Activated naive CD4-positive, alpha-beta T cell treated with anti-CD3 and anti-CD28 coated beads, Interleukin-2, amount 10 ng/mL, durations not matched to agents 7 days and 5 days (primary cell): ENCODE data around the gene S100A14.

Experiments used
- CTCF ChIA-PET: fragments of 350-600 bp; sonication (Branson Sonifier 250); formaldehyde crosslinking; loops from one replicate; lab custom pipeline; 2021; ENCODE audit warnings: antibody characterized with exemption; lab: Charles Lee
- DNase-seq: peaks from one replicate; pipeline ENCODE4 v3.0.0-alpha.2; 2020
- H3K27ac Mint-ChIP-seq: one replicate; pipeline ENCODE4 v1.8.0; 2021; ENCODE audit warnings: mild to moderate bottlenecking, moderate library complexity, mixed read lengths
- H3K27me3 Mint-ChIP-seq: one replicate; pipeline ENCODE4 v1.8.0; 2021; ENCODE audit warnings: mild to moderate bottlenecking, mixed read lengths
- H3K36me3 Mint-ChIP-seq: one replicate; pipeline ENCODE4 v1.8.0; 2021; ENCODE audit warnings: mixed read lengths
- H3K4me1 Mint-ChIP-seq: one replicate; pipeline ENCODE4 v1.8.0; 2021; ENCODE audit warnings: mixed read lengths
- H3K4me3 Mint-ChIP-seq: one replicate; pipeline ENCODE4 v1.8.0; 2021; ENCODE audit warnings: mild to moderate bottlenecking, moderate library complexity, mixed read lengths
- H3K9me3 Mint-ChIP-seq: one replicate; pipeline ENCODE4 v1.8.0; 2021; ENCODE audit warnings: mixed read lengths

Gene S100A14

DNA sequence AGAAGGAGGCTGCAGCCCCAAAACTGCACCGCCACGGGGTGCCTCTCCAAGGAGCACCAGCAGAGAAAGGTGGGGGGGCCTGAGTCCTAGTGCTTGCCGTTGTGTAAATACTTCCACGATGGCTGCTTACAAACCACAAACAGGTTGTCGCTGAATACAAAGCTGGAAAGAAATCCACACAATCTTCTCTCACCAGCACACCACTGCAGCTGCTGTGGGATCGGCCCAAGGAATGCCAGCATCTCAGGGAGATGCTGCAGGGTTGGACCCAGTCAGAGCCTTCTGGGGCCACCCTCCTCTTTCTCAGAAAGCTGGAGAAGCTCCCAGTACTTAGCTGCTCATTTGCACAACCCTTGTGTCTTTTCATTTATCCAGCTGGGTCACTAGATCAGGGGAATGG is 3.0 kb upstream of the S100A14 start:
- Mint-ChIP-seq H3K4me3 (no peak overlapping the region), H3K4me1 (peaks cover 3% of the 10 kb centered on the region), H3K36me3 (no peaks in the 10 kb centered on the region), H3K27ac (no peak overlapping the region), H3K9me3 (no peaks in the 10 kb centered on the region), H3K27me3 (peaks cover 8% of the 10 kb centered on the region)
- DNase-seq: no peak
- CTCF ChIA-PET: interaction anchor here (1.0 to 3.6 kb wide), 5 partner anchors 10 to 109 kb away, joined by 5 to 31 read pairs (median 7); partner anchors contain the start of genes CHTOP, S100A1 and S100A13

DNA sequence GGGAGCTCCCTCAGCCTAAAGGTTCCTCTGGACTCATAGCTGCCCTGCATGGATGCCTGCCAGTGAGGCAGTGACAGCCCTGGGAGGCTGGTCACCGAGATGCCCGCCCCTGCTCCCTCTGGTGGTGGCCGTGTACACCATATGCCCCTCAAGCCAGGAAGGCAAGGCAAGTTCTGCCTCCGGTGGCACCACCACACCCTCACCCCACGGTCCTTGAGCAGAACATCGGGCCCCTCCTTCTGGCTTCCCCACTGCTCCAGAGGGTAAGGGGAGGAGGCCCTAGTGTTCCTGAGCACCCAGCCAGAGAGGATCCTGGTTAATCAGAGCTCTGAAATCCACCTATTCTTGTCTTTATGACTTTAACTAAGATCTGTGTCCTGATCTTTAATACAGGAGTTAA is 1.5 kb upstream of the S100A14 start:
- CTCF ChIA-PET: interaction anchor here (0.7 to 3.6 kb wide), 9 partner anchors 11 to 147 kb away, joined by 3 to 31 read pairs (median 6); partner anchors contain the start of genes CHTOP, S100A1 and S100A13

DNA sequence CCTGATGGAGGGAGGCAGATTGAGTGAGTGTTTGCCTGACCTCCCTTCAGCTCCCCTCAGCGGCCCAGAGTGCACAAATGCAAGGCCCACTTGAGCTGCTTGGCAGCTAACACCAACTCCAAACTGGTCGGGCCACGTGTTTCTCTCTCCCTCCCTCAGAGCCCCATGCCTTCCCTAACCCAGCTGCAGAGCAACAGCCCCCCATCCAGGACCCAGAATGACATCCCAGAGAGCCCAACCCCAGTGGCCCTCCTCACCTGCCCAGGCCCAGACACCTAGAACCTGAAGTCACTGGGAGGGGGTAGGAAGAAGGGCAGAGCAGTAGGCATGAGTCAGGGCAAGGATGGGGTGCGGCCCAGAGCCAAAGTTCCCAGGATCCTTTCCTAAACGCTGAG is 789 bp upstream of the S100A14 start:
- Mint-ChIP-seq H3K27me3 (peaks cover 19% of the 10 kb centered on the region), H3K4me3 (no peak overlapping the region)

More for the DNA sequence above, 1.5 kb upstream of the S100A14 start:
- H3K27me3 Mint-ChIP-seq: peaks cover 13% of the 10 kb centered on the region
- H3K27ac Mint-ChIP-seq: no peak overlapping the region
- H3K9me3 Mint-ChIP-seq: no peaks in the 10 kb centered on the region
- H3K4me1 Mint-ChIP-seq: peaks cover 3% of the 10 kb centered on the region
- peak; percentile 79 for DNase-seq
- H3K4me3 Mint-ChIP-seq: no peak overlapping the region
- no peaks in the 10 kb centered on the region for H3K36me3 Mint-ChIP-seq

DNA sequence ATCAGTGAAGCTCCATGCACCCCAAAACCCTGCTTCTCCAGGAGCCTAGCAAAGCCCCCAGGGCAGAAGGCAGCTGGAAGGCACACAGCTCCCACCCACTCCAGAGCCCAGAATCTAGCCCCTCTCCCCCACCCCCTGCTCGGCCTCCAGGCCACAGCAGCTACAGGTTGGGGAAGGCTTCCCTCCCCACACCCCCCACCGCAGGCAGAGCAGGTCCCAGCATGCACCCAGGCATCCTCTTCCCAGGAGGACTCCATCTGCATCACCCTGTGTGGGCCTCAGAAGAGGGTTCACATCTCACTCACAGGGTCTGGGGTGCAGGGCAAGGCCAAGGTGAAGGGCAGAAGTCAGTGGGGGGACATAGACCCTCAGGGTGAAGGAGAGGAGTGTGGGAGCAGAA is 719 bp downstream of the S100A14 start:
- Mint-ChIP-seq H3K27ac (no peak overlapping the region), H3K9me3 (no peaks in the 10 kb centered on the region), H3K4me3 (no peak overlapping the region), H3K27me3 (peaks cover 23% of the 10 kb centered on the region), H3K4me1 (peaks cover 3% of the 10 kb centered on the region), H3K36me3 (no peaks in the 10 kb centered on the region)
- DNase-seq: no peak
- CTCF ChIA-PET: interaction anchor here (1.0 to 3.4 kb wide), 4 partner anchors 12 to 105 kb away, joined by 3 to 24 read pairs (median 6); partner anchors contain the start of gene S100A13

More for the DNA sequence above, 789 bp upstream of the S100A14 start:
- CTCF ChIA-PET: interaction anchor here (0.8 to 3.6 kb wide), 6 partner anchors 12 to 108 kb away, joined by 3 to 31 read pairs (median 14); partner anchors contain the start of genes S100A1 and S100A13
- DNase-seq: no peak
- Mint-ChIP-seq H3K4me1 (peaks cover 3% of the 10 kb centered on the region), H3K36me3 (no peaks in the 10 kb centered on the region), H3K27ac (no peak overlapping the region), H3K9me3 (no peaks in the 10 kb centered on the region)

DNA sequence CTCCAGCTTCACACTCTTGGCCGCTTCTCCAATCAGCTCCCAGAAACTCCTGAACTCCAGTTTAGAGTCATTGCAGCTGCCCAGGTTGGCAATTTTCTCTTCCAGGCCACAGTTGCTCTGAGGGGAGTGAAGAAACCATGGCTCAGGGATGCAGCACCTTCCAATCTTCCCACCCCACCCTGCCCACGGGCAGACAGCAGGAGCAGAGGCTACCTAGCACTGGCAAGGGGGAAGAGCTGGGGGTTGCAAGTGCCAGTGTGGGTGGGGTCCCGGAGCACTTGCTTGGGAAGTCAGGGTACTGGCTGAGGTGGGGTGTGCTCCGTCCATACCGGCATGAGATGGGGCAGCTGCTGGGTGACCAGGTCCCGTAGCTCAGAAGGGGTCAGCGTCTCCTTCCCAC is 1.2 kb downstream of the S100A14 start:
- Mint-ChIP-seq H3K36me3 (no peaks in the 10 kb centered on the region), H3K4me1 (peaks cover 3% of the 10 kb centered on the region), H3K27me3 (peaks cover 28% of the 10 kb centered on the region), H3K4me3 (no peak overlapping the region), H3K9me3 (no peaks in the 10 kb centered on the region), H3K27ac (no peak overlapping the region)
- DNase-seq: no peak
- CTCF ChIA-PET: interaction anchor here (0.8 to 3.4 kb wide), 6 partner anchors 11 to 104 kb away, joined by 3 to 24 read pairs (median 4); partner anchors contain the start of gene S100A13

DNA sequence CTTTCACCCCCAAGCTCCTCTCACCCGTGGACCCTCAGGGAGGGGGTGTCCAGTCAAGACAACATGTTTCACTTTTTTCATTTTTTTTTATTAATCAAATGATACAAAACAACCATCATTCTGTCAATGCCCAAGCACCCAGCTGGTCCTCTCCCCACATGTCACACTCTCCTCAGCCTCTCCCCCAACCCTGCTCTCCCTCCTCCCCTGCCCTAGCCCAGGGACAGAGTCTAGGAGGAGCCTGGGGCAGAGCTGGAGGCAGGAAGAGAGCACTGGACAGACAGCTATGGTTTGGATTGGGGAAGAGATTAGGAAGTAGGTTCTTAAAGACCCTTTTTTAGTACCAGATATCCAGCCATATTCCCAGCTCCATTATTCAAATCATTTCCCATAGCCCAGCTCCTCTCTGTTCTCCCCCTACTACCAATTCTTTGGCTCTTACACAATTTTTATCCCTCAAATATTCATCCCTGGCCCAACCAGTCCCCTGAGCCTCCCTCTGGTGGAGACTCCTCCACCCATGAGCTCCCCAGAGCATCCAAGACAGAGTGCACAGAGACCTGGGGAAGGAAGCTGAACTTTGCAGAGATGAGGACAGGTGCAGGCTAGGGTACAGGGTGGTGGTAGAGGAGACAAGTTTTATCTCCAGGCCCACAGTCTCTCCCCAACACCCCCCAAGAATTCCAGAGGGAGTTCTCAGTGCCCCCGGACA is 1.8 kb downstream of the S100A14 start:
- no peaks in the 10 kb centered on the region for H3K36me3 Mint-ChIP-seq
- CTCF ChIA-PET: interaction anchor here (0.8 to 2.8 kb wide), 5 partner anchors 10 to 102 kb away, joined by 3 to 9 read pairs (median 4); partner anchors contain the start of gene S100A13
- H3K9me3 Mint-ChIP-seq: no peaks in the 10 kb centered on the region
- peaks cover 3% of the 10 kb centered on the region for H3K4me1 Mint-ChIP-seq
- H3K4me3 Mint-ChIP-seq: no peak overlapping the region
- no peak for DNase-seq
- peaks cover 31% of the 10 kb centered on the region for H3K27me3 Mint-ChIP-seq
- H3K27ac Mint-ChIP-seq: no peak overlapping the region

DNA sequence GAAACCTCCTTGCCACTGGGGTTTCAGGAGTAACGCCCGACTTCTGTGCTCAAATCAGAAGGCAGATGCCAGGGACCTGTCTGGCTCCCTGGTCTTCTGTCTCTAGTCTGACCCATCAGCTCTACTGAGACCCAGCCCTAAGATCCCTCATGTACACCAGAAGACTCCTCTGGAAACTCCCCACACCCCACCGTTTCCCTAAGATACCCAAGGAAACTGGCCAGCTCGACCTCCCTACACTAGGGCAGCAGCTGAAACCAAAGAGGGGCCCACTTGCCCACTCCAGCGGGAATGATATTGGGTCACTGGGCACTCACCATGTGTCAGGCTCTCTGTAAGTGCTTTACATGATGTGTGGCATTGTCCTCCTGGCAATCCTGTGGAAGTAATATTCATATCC is 2.7 kb downstream of the S100A14 start:
- no peak for DNase-seq
- H3K36me3 Mint-ChIP-seq: no peaks in the 10 kb centered on the region
- no peak overlapping the region for H3K27ac Mint-ChIP-seq
- peaks cover 30% of the 10 kb centered on the region for H3K27me3 Mint-ChIP-seq
- CTCF ChIA-PET: interaction anchor here (1.9 kb wide), 1 partner anchor 41 kb away, joined by 5 read pairs; no protein-coding TSS in a partner anchor
- peaks cover 3% of the 10 kb centered on the region for H3K4me1 Mint-ChIP-seq
- H3K4me3 Mint-ChIP-seq: no peak overlapping the region
- no peaks in the 10 kb centered on the region for H3K9me3 Mint-ChIP-seq

DNA sequence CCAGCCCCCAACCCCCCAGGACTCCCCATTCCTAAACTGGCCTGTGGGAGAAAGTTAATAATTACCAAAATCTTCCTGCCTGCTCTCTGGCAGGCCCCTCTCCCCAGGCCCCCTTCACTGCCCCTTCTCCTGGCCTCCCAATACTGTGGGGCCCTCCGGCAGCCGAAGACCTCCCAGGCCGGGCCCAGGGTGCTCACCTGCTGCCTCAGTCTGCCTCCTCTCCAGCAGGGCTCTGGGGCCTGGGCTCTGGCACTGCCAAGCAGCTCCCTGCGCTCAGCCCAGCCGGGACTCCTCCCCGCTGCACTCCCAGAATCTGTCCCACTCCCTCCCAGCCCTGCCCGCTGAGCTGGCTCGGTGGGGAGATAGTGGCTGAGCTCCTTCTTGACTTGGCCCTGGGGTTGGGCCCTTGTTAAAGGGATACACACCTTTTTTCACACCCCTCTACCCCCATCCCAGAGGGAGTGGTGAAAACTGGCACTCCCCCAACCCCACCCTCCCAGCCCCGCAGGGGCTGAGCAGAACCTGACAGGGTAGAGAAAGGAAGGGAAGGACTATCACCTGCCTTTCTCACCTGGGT is 3.3 kb downstream of the S100A14 start, which contains the start of gene S100A16:
Gene S100A16, minus strand, starts transcription at position 383 of the 577 bp plus-strand sequence. CDS start 4,986 bp downstream, outside the sequence.
- no peak for DNase-seq
- CTCF ChIA-PET: interaction anchor here (1.5 to 1.9 kb wide), 2 partner anchors 15 to 40 kb away, joined by 3 to 5 read pairs; partner anchors contain the start of gene S100A13
- Mint-ChIP-seq H3K9me3 (no peaks in the 10 kb centered on the region), H3K27ac (no peak within 1 kb of the TSS), H3K4me1 (peaks cover 3% of the 10 kb centered on the region), H3K4me3 (no peak within 1 kb of the TSS), H3K27me3 (peaks cover 30% of the 10 kb centered on the region), H3K36me3 (no peaks in the 10 kb centered on the region)

DNA sequence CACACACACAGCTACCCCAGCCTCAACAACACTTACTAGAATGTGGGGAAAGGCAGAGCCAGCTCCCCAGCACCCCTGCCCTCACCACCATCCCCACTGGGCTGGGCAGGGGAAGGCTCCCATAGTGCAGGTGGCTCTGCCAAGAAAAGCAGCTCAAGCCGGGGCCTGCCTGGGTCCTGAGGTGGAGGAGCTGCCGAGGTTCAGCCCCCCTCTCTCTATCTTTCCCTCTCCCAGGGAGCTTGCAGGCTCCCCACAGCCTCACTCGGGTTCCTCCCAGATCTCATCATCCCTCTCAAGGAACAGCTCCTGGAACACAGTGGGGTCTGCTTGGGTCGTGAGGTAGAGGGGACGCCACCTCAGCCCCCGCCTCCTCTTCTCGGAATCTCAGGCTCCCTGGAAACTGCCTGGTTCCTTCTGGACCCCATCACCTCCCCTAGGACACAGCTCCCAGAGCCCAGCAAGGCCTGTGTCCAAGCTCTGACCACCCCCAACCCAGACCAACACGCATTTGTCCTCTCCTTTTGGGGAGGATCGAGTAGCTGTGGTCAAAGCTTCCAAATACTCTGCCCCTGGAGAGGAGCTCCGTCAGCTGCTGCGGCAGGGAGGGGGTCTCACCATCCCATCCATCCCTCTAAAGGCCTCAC is 3.9 kb downstream of the S100A14 start:
- Mint-ChIP-seq H3K27ac (no peak overlapping the region), H3K36me3 (no peaks in the 10 kb centered on the region), H3K4me3 (no peak overlapping the region), H3K27me3 (peaks cover 30% of the 10 kb centered on the region), H3K9me3 (no peaks in the 10 kb centered on the region), H3K4me1 (no peaks in the 10 kb centered on the region)
- CTCF ChIA-PET: interaction anchor here (0.6 to 1.5 kb wide), 2 partner anchors 15 to 101 kb away, joined by 3 read pairs; partner anchors contain the start of gene S100A13
- no peak for DNase-seq

DNA sequence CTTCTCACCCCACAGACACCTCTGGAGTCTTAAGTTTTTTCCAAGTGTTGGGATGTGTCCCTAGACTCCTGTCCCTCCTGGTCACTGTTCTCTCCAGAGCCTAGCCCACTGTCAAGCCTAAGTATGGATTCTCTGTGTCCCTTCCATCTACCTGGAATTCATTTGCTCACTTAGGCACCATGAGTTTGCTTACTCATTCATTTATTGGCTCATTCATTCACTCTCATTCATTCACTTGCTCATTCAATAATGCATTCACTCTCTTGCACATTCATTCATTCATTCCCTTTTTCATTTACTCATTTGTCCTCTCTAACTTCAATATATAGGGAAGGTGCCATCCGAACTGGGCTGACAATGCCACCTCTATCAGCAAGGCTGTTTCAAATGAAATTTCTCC is 4.8 kb downstream of the S100A14 start:
- Mint-ChIP-seq H3K4me3 (no peak overlapping the region), H3K9me3 (no peaks in the 10 kb centered on the region), H3K27me3 (peaks cover 34% of the 10 kb centered on the region), H3K27ac (no peak overlapping the region), H3K36me3 (no peaks in the 10 kb centered on the region), H3K4me1 (no peaks in the 10 kb centered on the region)
- DNase-seq: no peak
- CTCF ChIA-PET: interaction anchor here (0.6 to 1.5 kb wide), 3 partner anchors 11 to 100 kb away, joined by 3 read pairs; partner anchors contain the start of gene S100A13

DNA sequence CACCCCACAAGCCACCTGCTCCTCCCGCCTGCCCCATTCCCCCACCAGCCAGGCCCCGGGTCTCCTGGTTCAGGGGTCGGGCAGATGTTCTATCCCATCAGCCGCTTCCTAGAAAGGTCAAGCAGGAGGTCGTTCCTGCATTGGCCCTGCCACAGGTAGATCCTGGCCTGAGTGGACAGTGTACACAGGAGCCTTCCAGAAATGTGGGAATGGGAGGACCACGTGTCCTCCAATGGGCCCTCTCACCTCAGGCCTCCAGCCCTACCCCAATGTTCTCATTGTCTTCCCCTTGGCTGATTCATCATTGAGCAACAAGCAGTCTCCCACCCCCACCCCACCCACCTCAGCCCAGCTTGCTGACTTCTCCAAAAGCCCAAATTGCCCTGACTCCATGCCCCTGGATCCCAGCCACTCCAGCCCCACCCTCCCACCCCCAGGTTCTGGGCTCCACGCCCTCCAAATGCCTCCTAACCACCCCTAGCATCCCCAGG is 5.3 kb downstream of the S100A14 start:
- CTCF ChIA-PET: interaction anchor here (1.0 kb wide), 1 partner anchor 11 kb away, joined by 3 read pairs; no protein-coding TSS in a partner anchor
- Mint-ChIP-seq H3K4me3 (no peak overlapping the region), H3K27me3 (peaks cover 32% of the 10 kb centered on the region), H3K9me3 (no peaks in the 10 kb centered on the region), H3K4me1 (no peaks in the 10 kb centered on the region), H3K36me3 (no peaks in the 10 kb centered on the region), H3K27ac (no peak overlapping the region)
- no peak for DNase-seq

DNA sequence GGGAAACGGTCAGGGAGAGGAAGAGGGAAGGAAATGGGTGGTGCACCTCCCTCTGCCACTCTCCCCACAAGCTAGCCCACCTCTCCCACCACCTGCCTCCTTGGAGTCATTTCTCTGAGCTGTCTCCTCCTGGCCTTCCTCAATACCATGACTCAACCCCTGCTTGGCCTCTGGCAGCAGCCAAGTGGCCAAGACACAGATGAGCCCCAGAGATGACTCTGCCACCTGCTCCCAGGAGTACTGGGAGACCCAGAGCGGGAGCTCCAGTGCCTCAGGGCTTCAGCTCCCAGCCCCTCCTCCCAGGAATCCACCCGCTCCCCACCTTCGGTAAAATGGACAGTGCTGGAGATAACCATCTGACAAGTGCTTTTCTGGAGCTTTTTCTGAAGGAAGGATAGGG is 5.8 kb downstream of the S100A14 start:
- CTCF ChIA-PET: interaction anchor here (1.0 kb wide), 1 partner anchor 12 kb away, joined by 3 read pairs; no protein-coding TSS in a partner anchor
- no peak for DNase-seq
- no peaks in the 10 kb centered on the region for H3K36me3 Mint-ChIP-seq

DNA sequence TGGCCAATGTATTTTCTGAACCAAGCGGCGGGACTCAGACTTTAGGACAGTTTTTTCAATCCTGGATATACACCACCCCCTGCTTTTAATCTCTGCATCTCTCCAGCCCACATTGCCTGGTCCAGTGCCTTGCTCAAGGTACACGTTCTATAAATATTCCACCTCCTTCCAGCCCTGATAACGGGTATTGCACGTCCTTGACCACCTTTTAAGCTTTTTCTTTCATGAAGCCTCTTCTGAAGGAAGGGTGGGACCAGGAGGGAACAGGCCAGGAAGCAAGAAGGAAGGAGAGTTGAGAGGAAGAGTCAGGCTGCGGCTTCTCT is 6.6 kb downstream of the S100A14 start:
- Mint-ChIP-seq H3K27me3 (peaks cover 30% of the 10 kb centered on the region), H3K4me3 (no peak overlapping the region), H3K4me1 (no peaks in the 10 kb centered on the region), H3K27ac (no peak overlapping the region), H3K36me3 (no peaks in the 10 kb centered on the region), H3K9me3 (no peaks in the 10 kb centered on the region)
- CTCF ChIA-PET: no interaction called here
- DNase-seq: no peak

More for the DNA sequence above, 5.8 kb downstream of the S100A14 start:
- Mint-ChIP-seq H3K4me1 (no peaks in the 10 kb centered on the region), H3K9me3 (no peaks in the 10 kb centered on the region), H3K27me3 (peaks cover 30% of the 10 kb centered on the region), H3K4me3 (no peak overlapping the region), H3K27ac (no peak overlapping the region)
